ENCODE data around the gene QPCTL.

DNA sequence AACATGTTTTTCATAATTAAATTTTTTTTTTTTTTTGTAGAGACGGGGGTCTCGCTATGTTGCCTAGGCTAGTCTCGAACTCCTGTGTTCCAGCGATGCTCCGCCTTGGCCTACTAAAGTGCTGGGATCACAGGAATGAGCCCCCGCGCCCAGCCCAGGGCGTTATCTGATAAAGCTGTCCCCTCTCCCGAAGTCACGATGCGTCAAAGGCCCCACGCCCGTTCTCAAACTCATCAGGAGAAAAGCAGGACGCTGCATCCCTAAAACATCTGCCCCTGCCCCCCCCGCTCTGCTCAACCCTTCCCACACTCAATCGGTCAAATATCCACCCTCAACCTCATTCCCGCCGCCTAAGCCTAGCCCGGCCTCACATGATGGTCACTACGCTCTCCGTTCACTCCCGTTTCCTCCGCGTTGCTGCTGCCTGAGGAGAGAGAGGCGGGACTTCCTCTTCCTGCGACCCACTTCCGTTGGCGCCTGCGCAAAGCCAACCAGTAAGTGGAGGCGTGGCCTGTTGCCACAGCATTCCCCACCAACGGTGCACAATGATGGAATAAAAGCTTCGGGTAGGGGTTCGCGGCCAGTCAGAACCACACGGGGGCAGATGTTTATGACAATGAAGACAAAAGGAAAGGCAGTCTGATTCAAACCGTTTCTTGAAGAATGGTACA lies 815 bp upstream of the QPCTL start, which contains the start of gene SNRPD2:
- no peak for TF ChIP-seq CTCF (conservative IDR thresholded peaks at IDR 0.05)
- TF ChIP-seq ZFX (IDR thresholded peaks at IDR 0.05) = peak; percentile 37; the same call in 1 of the 2 replicates
